Peyer's patch (tissue), 4 donors: ENCODE results near the gene ABHD1.

ENCODE experiments used
- CTCF ChIP-seq, 6 experiments: fragments of 450-650 bp in 4 of 6; fragments of 200-600 bp in 2 of 6; sonication (generic) in 1 of 6; IDR thresholded peaks; one replicate each; pipeline ENCODE4 v1.5.1; 2017 to 2019; ENCODE audit warnings: antibody characterized with exemption in 6 of 6, mild to moderate bottlenecking in 3 of 6, moderate library complexity in 1 of 6
- POLR2A ChIP-seq, 2 donors: fragments of 450-650 bp; IDR thresholded peaks; one replicate each; pipeline ENCODE4 v1.5.1; 2017; ENCODE audit warnings: antibody characterized with exemption in 2 of 2, mild to moderate bottlenecking in 2 of 2, moderate library complexity in 2 of 2

GRCh38 chr2:27091746-27092695, 31.6 kb upstream of the ABHD1 start:
- no peak for TF ChIP-seq CTCF (IDR thresholded peaks at IDR 0.05)
- peak in 1 of 2 donors; percentile 34 for TF ChIP-seq POLR2A (IDR thresholded peaks at IDR 0.05)
